B cell (primary cell): ENCODE data around the gene ZNF408.

Experiments used
- CTCF ChIP-seq: fragments of 200-600 bp; IDR thresholded peaks from one replicate; pipeline ENCODE4 v1.8.0; 2022; ENCODE audit warnings: antibody characterized with exemption, mild to moderate bottlenecking
- EZH2 ChIP-seq: IDR thresholded peaks from 2 replicates; pipeline ENCODE4 v1.6.1; 2012; ENCODE audit warnings: borderline replicate concordance, low read depth, mild to moderate bottlenecking, moderate library complexity, low read length; ENCODE audit not compliant: insufficient read depth, poor library complexity, severe bottlenecking

GRCh38 chr11:46733234-46733633 is 32.4 kb downstream of the ZNF408 start:
- TF ChIP-seq CTCF (no peak), EZH2 (no peak)
